ENCODE data around the gene ATF1. TPM values are rescaled to one million over a fixed set of nuclear protein-coding genes. Genes with fewer than 3 reads are reported as not detected.
"Not testable (repeated sequence)": the region's sequence is repeated elsewhere in the genome, so short reads cannot be mapped to it uniquely, and the experiment has no call there.

ATF1 gene
- total and polyA plus RNA-seq, 2 donors from 2014 or later: 13.9 to 29.0 TPM

GRCh38 chr12:50825372-50825838 lies 61.5 kb downstream of the ATF1 start:
- peaks cover 0 to 9% (median 2%) of the 10 kb centered on the region in 3 donors for H3K4me1 ChIP-seq (ENCODE audit: control insufficient read depth in 2 of 3, insufficient read depth in 2 of 3, low read depth in 1 of 3, low read length in 3 of 3)
- DNase-seq (peak in 2 of 5 donors; percentile 75 to 84), FAIRE-seq (peak; percentile 97)
- H3K9ac ChIP-seq (ENCODE audit: low read length in 3 of 3): peak overlapping the region in 2 of 3 donors; percentile 65 to 89
- H3K27ac ChIP-seq (ENCODE audit: low read depth in 2 of 2, low read length in 2 of 2): peak overlapping the region; percentile 65 to 80
- no peaks in the 10 kb centered on the region for H3K27me3 ChIP-seq (ENCODE audit: control insufficient read depth, insufficient read depth, low read length)
- H3K9me3 ChIP-seq (ENCODE audit: control insufficient read depth in 2 of 3, insufficient read depth in 1 of 3, low read length in 3 of 3): no peaks in the 10 kb centered on the region
- TF ChIP-seq CTCF (IDR thresholded peaks at IDR 0.05; ENCODE audit: borderline replicate concordance, extremely low read depth, insufficient read depth): peak; percentile 51
- H3K36me3 ChIP-seq (ENCODE audit: control insufficient read depth in 2 of 3, insufficient read depth in 3 of 3, low read length in 3 of 3): no peaks in the 10 kb centered on the region
- intact Hi-C loops (cut with DNase I): loop anchor here (10.0 kb wide), 1 partner anchor 159 kb away; no protein-coding TSS in a partner anchor
- H3K4me3 ChIP-seq (ENCODE audit: low read length in 3 of 3): peak overlapping the region in 2 of 3 donors; percentile 30 to 48

- Histone ChIP-seq H3K4me3 (ENCODE audit: low read length in 3 of 3) (no peak overlapping the region), H3K27me3 (ENCODE audit: control insufficient read depth, insufficient read depth, low read length) (no peaks in the 10 kb centered on the region), H3K9ac (ENCODE audit: low read length in 3 of 3) (no peak overlapping the region), H3K9me3 (ENCODE audit: control insufficient read depth in 2 of 3, insufficient read depth in 1 of 3, low read length in 3 of 3) (peaks cover 0 to 2% (median 0%) of the 10 kb centered on the region in 3 donors), H3K27ac (ENCODE audit: low read depth in 2 of 2, low read length in 2 of 2) (no peak overlapping the region), H3K36me3 (ENCODE audit: control insufficient read depth in 2 of 3, insufficient read depth in 3 of 3, low read length in 3 of 3) (no peaks in the 10 kb centered on the region), H3K4me1 (ENCODE audit: control insufficient read depth in 2 of 3, insufficient read depth in 2 of 3, low read depth in 1 of 3, low read length in 3 of 3) (peaks cover 0 to 9% (median 2%) of the 10 kb centered on the region in 3 donors)
- DNase-seq (no peak), FAIRE-seq (no peak)
- intact Hi-C loops (cut with DNase I): loop anchor here (10.0 kb wide), 1 partner anchor 157 kb away; no protein-coding TSS in a partner anchor
- no peak for TF ChIP-seq CTCF (IDR thresholded peaks at IDR 0.05; ENCODE audit: borderline replicate concordance, extremely low read depth, insufficient read depth)
Observed at GRCh38 chr12:50828121-50828520, 64.2 kb downstream of the ATF1 start.

GRCh38 chr12:50828886-50829285 lies 65.0 kb downstream of the ATF1 start:
- Histone ChIP-seq H3K27ac (ENCODE audit: low read depth in 2 of 2, low read length in 2 of 2) (no peak overlapping the region), H3K4me1 (ENCODE audit: control insufficient read depth in 2 of 3, insufficient read depth in 2 of 3, low read depth in 1 of 3, low read length in 3 of 3) (peaks cover 0 to 9% (median 2%) of the 10 kb centered on the region in 3 donors), H3K36me3 (ENCODE audit: control insufficient read depth in 2 of 3, insufficient read depth in 3 of 3, low read length in 3 of 3) (no peaks in the 10 kb centered on the region), H3K9me3 (ENCODE audit: control insufficient read depth in 2 of 3, insufficient read depth in 1 of 3, low read length in 3 of 3) (peaks cover 0 to 2% (median 0%) of the 10 kb centered on the region in 3 donors), H3K4me3 (ENCODE audit: low read length in 3 of 3) (no peak overlapping the region), H3K9ac (ENCODE audit: low read length in 3 of 3) (no peak overlapping the region), H3K27me3 (ENCODE audit: control insufficient read depth, insufficient read depth, low read length) (no peaks in the 10 kb centered on the region)
- FAIRE-seq (no peak), DNase-seq (no peak)
- intact Hi-C loops (cut with DNase I): loop anchor here (10.0 kb wide), 1 partner anchor 156 kb away; no protein-coding TSS in a partner anchor
- TF ChIP-seq CTCF (IDR thresholded peaks at IDR 0.05; ENCODE audit: borderline replicate concordance, extremely low read depth, insufficient read depth): no peak

GRCh38 chr12:50833801-50834200 lies 69.9 kb downstream of the ATF1 start:
- H3K27me3 ChIP-seq (ENCODE audit: control insufficient read depth, insufficient read depth, low read length); H3K27ac ChIP-seq (ENCODE audit: low read depth in 2 of 2, low read length in 2 of 2); DNase-seq; H3K36me3 ChIP-seq (ENCODE audit: control insufficient read depth in 2 of 3, insufficient read depth in 3 of 3, low read length in 3 of 3); H3K4me1 ChIP-seq (ENCODE audit: control insufficient read depth in 2 of 3, insufficient read depth in 2 of 3, low read depth in 1 of 3, low read length in 3 of 3); FAIRE-seq; intact Hi-C loops (cut with DNase I); H3K9me3 ChIP-seq (ENCODE audit: control insufficient read depth in 2 of 3, insufficient read depth in 1 of 3, low read length in 3 of 3); H3K9ac ChIP-seq (ENCODE audit: low read length in 3 of 3); H3K4me3 ChIP-seq (ENCODE audit: low read length in 3 of 3): not testable (repeated sequence)

All from kidney (tissue), 14 donors.